ENCODE measurements around the gene DDC.
"Not testable (repeated sequence)": the region's sequence is repeated elsewhere in the genome, so short reads cannot be mapped to it uniquely, and the experiment has no call there.

The DDC gene

DNA sequence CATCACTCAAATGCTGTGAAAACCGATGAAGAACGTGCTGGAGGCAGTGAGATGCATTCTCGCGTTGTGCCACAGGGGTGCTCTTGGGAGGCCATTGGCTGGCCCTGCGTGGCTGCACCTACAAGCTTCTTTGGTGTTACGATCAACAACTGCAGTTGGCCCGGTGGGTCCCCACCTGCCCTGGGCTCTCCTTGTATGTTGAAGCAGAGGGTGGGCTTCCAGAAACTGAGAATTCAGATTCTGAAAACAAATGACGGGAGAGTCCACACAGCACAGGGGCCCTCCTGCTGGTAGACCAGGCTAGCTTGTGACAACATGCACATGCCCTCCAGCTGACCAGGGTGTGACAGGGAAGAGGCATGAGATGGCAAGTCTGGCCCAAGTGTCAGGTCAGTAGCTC is 23.7 kb upstream of the DDC start:
- DNase-seq: no peak

- DNase-seq: no peak
Measured at GRCh38 chr7:50587737-50588136, 22.5 kb upstream of the DDC start.

- DNase-seq: no peak
Measured at GRCh38 chr7:50584793-50585408, 19.7 kb upstream of the DDC start.

DNA sequence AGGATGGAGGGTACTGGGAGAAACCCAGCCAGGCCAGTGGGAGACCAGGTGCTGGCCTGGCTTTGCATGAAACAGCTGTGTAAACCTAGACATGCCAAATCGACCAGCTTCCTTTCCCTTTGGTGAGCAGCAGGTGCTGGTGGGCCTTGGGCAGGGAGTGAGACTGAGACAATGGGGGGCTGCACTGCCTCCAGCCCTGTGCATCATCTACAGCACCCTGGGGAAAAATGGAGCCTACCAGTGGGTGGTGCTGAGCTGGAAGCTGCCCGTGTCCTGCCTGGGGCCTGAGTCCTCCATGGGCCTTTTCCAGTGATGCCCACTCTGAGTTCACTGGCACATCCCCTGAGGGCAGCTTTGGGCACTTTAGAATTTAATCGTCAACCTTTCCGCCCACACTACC is 19.2 kb upstream of the DDC start:
- DNase-seq: no peak

DNA sequence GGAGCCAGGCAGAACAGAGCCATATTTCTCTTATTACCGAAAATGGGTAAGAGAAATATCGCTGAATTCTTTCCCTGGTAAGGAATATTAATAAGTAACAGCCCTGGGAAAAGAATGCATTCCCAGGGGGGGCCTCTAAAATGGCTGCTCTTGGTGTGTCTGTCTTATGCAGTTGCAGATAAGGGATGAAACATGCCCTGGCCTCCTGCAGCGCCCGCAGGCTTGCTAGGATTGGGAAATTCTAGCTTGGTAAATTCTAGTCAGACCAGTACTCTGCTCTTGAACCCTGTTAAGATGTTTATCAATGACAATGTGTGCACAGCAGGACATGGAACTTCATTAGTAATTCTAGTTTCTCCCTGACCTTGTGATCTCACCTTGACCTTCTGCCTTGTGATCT is 18.1 kb upstream of the DDC start:
- not testable (repeated sequence) for DNase-seq

DNA sequence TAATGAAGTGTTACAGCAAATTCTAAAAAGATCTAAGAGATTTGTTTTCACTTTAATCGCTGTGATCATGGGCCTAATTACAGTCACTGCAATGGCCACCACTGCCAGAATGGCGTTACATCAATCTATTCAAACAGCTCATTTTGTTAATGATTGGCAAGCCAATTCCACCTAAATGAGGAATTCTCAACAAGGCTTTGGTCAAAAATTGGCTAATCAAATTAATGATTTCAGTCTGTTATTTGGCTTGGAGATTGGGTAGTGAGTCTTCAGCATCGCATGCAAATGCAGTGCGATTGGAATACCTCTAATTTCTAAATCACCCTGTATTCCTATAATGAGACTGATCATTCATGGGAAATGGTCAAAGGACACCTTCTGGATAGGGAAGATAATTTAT is 17.1 kb upstream of the DDC start:
- not testable (repeated sequence) for DNase-seq

DNA sequence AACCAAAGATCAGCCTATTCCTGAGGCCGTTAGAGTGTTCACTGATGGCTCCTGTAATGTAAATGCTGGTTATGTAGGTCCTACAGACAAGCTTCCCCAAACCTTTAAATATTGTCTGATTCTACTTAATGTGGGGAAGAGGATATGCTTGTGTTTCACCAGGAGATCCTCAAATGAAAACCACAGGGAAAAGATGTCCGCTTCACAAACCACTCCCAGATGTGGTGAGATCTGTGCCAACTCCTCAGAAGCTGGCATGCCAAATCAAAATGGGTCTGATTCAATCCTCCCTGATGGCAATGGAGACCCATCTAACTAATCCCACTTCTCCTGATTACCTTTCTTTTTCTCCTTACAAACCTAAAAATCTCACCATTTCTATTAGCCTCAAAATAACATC is 15.5 kb upstream of the DDC start:
- DNase-seq: not testable (repeated sequence)

DNA sequence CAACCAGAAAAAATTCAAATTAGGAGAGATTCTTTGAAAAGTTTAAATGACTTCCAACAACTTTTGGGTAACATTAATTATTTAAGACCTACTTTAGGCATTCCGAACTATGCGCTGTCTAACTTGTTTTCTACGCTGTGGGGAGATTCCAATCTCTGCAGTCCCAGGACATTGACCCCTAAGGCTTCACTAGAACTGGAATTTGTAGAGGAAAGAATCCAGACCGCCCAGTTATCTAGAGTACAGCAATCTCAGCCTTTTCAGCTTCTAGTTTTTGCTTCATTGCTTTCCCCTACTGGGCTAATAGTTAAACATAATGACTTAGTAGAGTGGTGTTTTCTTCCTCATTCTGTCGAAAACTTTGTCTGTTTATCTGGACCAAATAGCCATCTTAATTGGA is 14.9 kb upstream of the DDC start:
- DNase-seq: no peak

GRCh38 chr7:50578105-50578504 is 12.9 kb upstream of the DDC start:
- not testable (repeated sequence) for DNase-seq

- DNase-seq: no peak
Measured at GRCh38 chr7:50577569-50577968, 12.4 kb upstream of the DDC start.

DNA sequence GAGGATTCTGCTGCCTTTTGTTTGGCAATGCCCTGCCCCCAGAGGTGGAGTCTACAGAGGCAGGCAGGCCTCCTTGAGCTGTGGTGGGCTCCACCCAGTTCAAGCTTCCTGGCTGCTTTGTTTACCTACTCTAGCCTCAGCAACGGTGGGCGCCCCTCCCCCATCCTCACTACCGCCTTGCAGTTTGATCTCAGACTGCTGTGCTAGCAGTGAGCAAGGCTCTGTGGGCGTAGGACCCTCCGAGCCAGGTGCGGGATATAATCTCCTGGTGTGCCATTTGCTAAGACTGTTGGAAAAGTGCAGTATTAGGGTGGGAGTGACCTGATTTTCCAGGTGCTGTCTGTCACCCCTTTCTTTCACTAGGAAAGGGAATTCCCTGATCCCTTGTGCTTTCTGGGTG is 11.2 kb upstream of the DDC start:
- DNase-seq: not testable (repeated sequence)

- DNase-seq: no peak
Measured at GRCh38 chr7:50567715-50568261, 2.6 kb upstream of the DDC start.

DNA sequence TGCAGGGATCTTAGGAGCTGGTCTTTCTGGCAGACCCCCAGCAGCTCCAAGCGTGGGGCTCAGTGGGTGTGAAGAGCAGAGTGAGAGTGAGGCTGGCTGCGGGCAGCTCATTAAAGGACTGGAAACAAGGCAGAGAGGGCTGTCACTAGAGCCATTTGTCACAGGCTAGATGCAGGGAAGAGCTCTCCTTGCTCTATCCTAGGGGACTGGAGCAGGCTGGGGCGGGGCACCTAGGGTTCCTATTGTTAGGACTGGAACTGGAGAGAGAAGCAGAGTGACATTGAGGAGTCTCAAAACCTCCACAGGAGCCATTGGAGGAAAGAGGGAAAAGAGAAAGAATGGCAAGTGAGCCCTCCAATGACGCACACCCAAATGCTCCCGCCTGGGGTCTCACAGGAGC is 772 bp upstream of the DDC start:
- no peak for DNase-seq

DNA sequence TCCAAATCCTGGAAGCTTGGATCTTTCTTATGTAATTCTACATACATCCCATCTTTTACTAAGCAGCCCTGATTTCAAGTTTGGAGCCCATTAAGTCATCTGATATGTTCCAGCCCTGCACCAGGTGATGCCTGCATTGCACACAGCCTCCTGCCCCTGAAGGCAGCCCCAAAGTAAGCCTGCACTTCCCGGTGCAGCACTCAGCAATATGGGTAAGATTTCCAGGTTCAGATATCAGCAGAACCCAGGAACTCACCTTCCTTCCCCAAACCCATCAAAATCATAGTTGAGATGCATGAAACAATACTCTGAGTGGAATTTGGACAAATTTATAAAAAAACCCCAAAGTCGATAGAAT is 333 bp upstream of the DDC start:
- no peak for DNase-seq

DNA sequence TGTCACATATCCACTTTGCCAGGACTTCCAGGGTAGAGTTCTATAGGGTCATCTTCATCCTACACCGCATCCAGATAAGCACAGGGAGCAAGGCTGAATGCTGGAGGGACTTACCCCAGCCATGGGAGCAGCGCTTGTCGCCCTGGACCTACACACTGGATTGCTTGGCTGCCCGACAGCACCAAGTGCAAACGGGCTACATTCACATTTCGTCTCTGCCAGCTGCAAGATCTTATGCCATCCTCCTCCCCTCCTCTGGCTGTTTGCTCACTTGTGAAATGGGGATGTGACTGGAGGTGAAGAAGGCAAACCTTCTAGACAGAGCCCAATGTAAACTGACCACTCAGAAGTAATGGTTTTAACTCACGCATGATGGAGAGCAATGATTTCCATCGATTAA is 1.0 kb downstream of the DDC start:
- DNase-seq: no peak

DNA sequence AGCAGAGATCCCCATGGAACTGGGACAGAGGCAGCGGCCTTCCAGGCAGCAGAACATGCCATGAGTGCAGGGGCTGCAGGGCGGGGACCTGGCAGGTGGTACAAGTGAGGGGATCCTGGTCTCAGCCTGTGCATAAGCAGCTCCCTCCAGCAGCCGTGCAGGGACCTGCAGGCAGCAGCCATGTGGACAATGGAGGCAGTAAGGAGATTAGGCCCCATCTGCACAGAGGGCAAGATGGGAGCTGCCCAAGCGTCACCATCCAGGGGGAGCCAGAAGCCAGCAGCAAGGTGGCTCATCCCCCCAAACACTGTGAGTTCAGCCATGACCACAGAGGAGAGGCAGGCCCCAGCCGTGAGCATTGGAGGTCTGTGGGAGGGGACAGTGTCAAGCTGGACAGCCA is 3.1 kb downstream of the DDC start:
- no peak for DNase-seq

- DNase-seq: no peak
Measured at GRCh38 chr7:50560865-50561351, 4.3 kb downstream of the DDC start.

GRCh38 chr7:50559881-50560280 is 5.3 kb downstream of the DDC start:
- no peak for DNase-seq

DNA sequence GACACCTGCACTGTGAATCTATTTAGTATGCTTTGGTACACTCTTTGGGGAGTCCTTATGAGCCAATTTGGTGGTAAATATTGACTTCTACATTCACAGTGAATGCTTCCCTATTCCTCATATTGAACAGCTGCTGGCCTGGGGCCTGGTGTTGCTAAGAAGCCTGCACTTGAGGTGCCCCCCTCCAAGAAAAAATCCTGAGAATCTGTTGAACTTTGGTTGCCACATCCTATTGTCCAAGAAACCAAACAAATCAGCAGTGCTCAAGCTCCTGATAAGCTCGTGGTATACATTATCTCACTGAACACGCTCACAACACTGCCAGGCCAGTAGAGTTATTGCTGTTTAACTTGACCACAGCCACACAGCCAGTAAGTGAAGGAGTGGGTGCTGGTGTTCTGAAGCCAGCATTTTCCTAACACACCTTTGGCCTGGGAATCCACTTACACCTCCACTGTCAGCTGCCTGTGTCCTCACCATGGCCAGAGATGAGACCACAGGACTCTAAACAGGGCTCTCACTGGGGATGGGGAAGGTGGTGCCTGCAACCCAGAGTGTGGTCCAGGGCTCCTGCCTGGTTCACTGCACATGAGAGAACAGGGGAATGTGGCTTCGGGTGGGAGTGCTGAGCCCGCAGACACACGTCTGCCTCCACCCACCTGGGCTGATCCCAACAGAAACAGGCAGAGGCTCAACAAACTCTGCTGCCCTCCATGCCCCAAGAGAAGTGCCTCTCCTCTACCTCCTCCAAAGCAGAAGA is 6.7 kb downstream of the DDC start:
- DNase-seq: no peak

GRCh38 chr7:50557099-50557498 is 8.1 kb downstream of the DDC start:
- DNase-seq: no peak

DNA sequence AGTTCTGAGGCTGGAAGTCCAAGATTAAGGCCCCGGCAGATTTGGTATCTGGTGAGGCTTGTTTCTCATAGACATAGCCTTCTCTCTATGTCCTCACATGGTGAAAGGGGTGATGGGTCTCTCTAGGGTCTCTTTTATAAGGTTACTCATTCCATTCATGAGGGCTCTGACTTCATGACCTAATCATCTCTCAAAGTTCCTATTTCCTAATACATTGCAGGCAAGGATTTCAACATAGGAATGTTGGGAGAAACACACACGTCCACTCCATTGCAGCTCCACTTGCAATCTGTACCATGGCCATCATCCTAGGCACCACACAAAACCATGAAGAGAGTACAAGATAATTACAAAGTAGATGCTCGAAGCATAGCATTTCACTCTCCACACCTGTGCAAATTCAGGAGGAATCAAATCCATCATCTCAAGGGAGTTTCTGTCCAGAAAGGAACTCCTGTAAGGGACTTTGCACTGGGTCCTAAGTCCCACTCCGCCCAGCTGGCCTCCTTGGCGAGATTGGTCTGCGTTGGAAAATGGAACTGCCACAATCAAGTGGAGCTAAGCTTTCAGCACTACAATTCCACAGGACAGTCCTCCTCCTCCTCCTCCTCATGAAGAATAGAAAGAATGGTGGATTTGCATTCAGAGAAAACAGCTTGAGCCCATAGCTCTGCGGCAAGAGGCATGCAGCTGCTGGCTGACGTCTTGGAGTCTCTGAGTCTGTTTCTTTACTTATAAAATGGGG is 8.8 kb downstream of the DDC start:
- no peak for DNase-seq

- DNase-seq: no peak
Measured at GRCh38 chr7:50555594-50556140, 9.5 kb downstream of the DDC start.

Measured in CD4-positive, alpha-beta T cell treated with Interleukin-12 subunit alpha and Interleukin-12 subunit beta, for 1 hour (primary cell).